Keratinocyte (primary cell): ENCODE measurements around the gene FGD4. TPM values are rescaled to one million over a fixed set of nuclear protein-coding genes. Genes with fewer than 3 reads are reported as not detected.

Source experiments
- DNase-seq: peaks from one replicate; pipeline ENCODE4 v3.0.0-alpha.2; 2011; ENCODE audit warnings: low read depth, missing footprints, low spot score
- FAIRE-seq: peaks from 2 replicates; lab custom pipeline; 2011; peaks lifted over from hg19 to GRCh38; lab: Jason Lieb, UNC
- H2AFZ ChIP-seq: 2 replicates; pipeline ENCODE4 v1.6.0; 2012; ENCODE audit warnings: low read length, control low read depth, inconsistent platforms; ENCODE audit not compliant: control insufficient read depth
- H3K27ac ChIP-seq: 2 replicates; pipeline ENCODE4 v1.5.1; 2011; ENCODE audit warnings: low read length; ENCODE audit not compliant: control insufficient read depth, insufficient read depth
- H3K27me3 ChIP-seq: 3 replicates; pipeline ENCODE4 v1.6.0; 2011; ENCODE audit warnings: low read length; ENCODE audit not compliant: control insufficient read depth, insufficient read depth; ENCODE audit errors: extremely low read depth
- H3K36me3 ChIP-seq, 2 experiments: 2 replicates in 1 of 2; 3 replicates in 1 of 2; pipeline ENCODE4 v1.5.1; 2011; ENCODE audit warnings: low read length in 2 of 2, mild to moderate bottlenecking in 1 of 2; ENCODE audit not compliant: control insufficient read depth in 2 of 2, insufficient read depth in 2 of 2; ENCODE audit errors: extremely low read depth in 1 of 2
- H3K4me1 ChIP-seq: 3 replicates; pipeline ENCODE4 v1.5.1; 2011; ENCODE audit warnings: low read length; ENCODE audit not compliant: control insufficient read depth, insufficient read depth; ENCODE audit errors: extremely low read depth
- H3K4me2 ChIP-seq: 3 replicates; pipeline ENCODE4 v1.6.0; 2011; ENCODE audit warnings: low read depth, low read length; ENCODE audit not compliant: control insufficient read depth, insufficient read depth; ENCODE audit errors: extremely low read depth
- H3K4me3 ChIP-seq, 3 experiments: fragments of 200-600 bp in 1 of 3; sonication (generic) in 1 of 3; 2 replicates in 2 of 3; 3 replicates in 1 of 3; pipeline ENCODE4 v1.5.1; 2011 to 2016; ENCODE audit warnings: low read length in 3 of 3, mild to moderate bottlenecking in 3 of 3, control low read depth in 2 of 3, inconsistent platforms in 1 of 3, low read depth in 1 of 3, mixed read lengths in 1 of 3, mixed run types in 1 of 3, moderate library complexity in 1 of 3; ENCODE audit not compliant: control insufficient read depth in 2 of 3, insufficient read depth in 2 of 3; ENCODE audit errors: extremely low read depth in 1 of 3
- H3K79me2 ChIP-seq: 2 replicates; pipeline ENCODE4 v1.6.0; 2012; ENCODE audit warnings: low read length; ENCODE audit not compliant: control insufficient read depth, insufficient read depth
- H3K9ac ChIP-seq: 3 replicates; pipeline ENCODE4 v1.6.0; 2011; ENCODE audit warnings: low read length; ENCODE audit not compliant: control insufficient read depth, insufficient read depth; ENCODE audit errors: extremely low read depth
- H3K9me1 ChIP-seq: 3 replicates; pipeline ENCODE4 v1.6.0; 2011; ENCODE audit warnings: low read length; ENCODE audit not compliant: control insufficient read depth, insufficient read depth; ENCODE audit errors: extremely low read depth
- H3K9me3 ChIP-seq: 2 replicates; pipeline ENCODE4 v1.5.1; 2012; ENCODE audit warnings: low read depth, low read length; ENCODE audit not compliant: control insufficient read depth
- H4K20me1 ChIP-seq: 3 replicates; pipeline ENCODE4 v1.6.0; 2011; ENCODE audit warnings: low read length; ENCODE audit not compliant: control insufficient read depth, insufficient read depth; ENCODE audit errors: extremely low read depth
- EZH2 ChIP-seq: IDR thresholded peaks from one replicate; pipeline ENCODE4 v1.6.1; 2012; ENCODE audit warnings: inconsistent platforms, mild to moderate bottlenecking, low read length, moderate library complexity
- dilution Hi-C: fragments of 300-500 bp; cut with MboI; formaldehyde crosslinking; loops from one replicate; pipeline ENCODE4 v1.7.0; 2020; ENCODE audit warnings: low sequenced_read_pairs; ENCODE audit not compliant: extremely low pct_ligation_motif_present
- polyA plus RNA-seq, 5 experiments: library from polyadenylated mRNA; depleted of rRNA in 3 of 5; stranded (reverse) in 3 of 5; stranded (forward) in 1 of 5; unstranded in 1 of 5; fragments of >200 nt; gene quantifications; 1 replicate in 1 of 5; 2 replicates in 3 of 5; 3 replicates in 1 of 5; pipeline versions ENCODE4 v1.2.1 to v1.2.3, GENCODE V29; 2011 to 2012; ENCODE audit warnings: missing spikeins in 2 of 5, low read depth in 1 of 5, low replicate concordance in 1 of 5
- TF ChIP-seq, protein P1 (sequence below), 3 experiments: IDR thresholded peaks in 1 of 3; conservative IDR thresholded peaks in 1 of 3; optimal IDR thresholded peaks in 1 of 3; 2 replicates in 2 of 3; 3 replicates in 1 of 3; pipeline versions ENCODE3 to v1.5.1; 2011; ENCODE audit warnings: low read length in 3 of 3, mild to moderate bottlenecking in 3 of 3, moderate library complexity in 2 of 3, control low read depth in 1 of 3, inconsistent platforms in 1 of 3; ENCODE audit not compliant: insufficient read depth in 2 of 3; ENCODE audit errors: extremely low read depth in 1 of 3

FGD4 gene
- polyA plus RNA-seq, 1 donor (not counting 4 experiments of a cell fraction or from before 2014, with no cell fraction given), result 10.5 TPM

DNA sequence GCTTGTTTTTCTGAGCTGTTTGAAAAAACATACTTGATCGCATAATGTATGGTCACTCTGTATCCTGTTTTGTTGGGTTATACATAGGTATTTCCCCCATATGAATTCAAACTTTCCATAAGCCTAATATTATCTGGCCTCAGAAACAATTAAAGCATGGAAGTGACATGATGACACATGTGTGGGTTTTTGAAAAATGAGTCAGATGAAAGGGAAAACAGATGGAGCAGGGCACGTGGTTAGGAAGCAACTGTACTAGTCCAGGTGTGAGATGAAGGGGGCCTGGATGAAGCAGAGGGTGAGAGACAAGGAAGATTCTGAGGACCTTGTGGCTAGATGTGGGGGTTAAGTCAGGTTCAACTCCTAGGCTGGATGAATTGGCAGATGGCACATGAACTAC, 187.0 kb downstream of the FGD4 start:
- H3K9me3 ChIP-seq, result no peaks in the 10 kb centered on the region
- peaks cover 11 to 16% of the 10 kb centered on the region in 2 experiments for H3K36me3 ChIP-seq
- H4K20me1 ChIP-seq, result no peaks in the 10 kb centered on the region
- dilution Hi-C loops, result no loop called here
- H3K4me3 ChIP-seq, result peak overlapping the region in 1 of 3 experiments; percentile 30
- H3K79me2 ChIP-seq, result no peaks in the 10 kb centered on the region
- peak; percentile 48 for DNase-seq
- no peak overlapping the region for H2AFZ ChIP-seq
- peak overlapping the region; percentile 59 for H3K27ac ChIP-seq
- H3K4me2 ChIP-seq, result peak overlapping the region; percentile 68
- H3K4me1 ChIP-seq, result peaks cover 20% of the 10 kb centered on the region
- TF ChIP-seq, protein P1, sequence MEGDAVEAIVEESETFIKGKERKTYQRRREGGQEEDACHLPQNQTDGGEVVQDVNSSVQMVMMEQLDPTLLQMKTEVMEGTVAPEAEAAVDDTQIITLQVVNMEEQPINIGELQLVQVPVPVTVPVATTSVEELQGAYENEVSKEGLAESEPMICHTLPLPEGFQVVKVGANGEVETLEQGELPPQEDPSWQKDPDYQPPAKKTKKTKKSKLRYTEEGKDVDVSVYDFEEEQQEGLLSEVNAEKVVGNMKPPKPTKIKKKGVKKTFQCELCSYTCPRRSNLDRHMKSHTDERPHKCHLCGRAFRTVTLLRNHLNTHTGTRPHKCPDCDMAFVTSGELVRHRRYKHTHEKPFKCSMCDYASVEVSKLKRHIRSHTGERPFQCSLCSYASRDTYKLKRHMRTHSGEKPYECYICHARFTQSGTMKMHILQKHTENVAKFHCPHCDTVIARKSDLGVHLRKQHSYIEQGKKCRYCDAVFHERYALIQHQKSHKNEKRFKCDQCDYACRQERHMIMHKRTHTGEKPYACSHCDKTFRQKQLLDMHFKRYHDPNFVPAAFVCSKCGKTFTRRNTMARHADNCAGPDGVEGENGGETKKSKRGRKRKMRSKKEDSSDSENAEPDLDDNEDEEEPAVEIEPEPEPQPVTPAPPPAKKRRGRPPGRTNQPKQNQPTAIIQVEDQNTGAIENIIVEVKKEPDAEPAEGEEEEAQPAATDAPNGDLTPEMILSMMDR (optimal IDR thresholded peaks at IDR 0.05 in 1 of 3, IDR thresholded peaks at IDR 0.05 in 1 of 3, conservative IDR thresholded peaks at IDR 0.05 in 1 of 3; ENCODE audit: extremely low read depth in 1 of 3, insufficient read depth in 2 of 3, low read length in 3 of 3), result no peak
- no peak for TF ChIP-seq EZH2
- H3K27me3 ChIP-seq, result no peaks in the 10 kb centered on the region
- peak; percentile 96 for FAIRE-seq
- no peaks in the 10 kb centered on the region for H3K9me1 ChIP-seq
- H3K9ac ChIP-seq, result no peak overlapping the region

DNA sequence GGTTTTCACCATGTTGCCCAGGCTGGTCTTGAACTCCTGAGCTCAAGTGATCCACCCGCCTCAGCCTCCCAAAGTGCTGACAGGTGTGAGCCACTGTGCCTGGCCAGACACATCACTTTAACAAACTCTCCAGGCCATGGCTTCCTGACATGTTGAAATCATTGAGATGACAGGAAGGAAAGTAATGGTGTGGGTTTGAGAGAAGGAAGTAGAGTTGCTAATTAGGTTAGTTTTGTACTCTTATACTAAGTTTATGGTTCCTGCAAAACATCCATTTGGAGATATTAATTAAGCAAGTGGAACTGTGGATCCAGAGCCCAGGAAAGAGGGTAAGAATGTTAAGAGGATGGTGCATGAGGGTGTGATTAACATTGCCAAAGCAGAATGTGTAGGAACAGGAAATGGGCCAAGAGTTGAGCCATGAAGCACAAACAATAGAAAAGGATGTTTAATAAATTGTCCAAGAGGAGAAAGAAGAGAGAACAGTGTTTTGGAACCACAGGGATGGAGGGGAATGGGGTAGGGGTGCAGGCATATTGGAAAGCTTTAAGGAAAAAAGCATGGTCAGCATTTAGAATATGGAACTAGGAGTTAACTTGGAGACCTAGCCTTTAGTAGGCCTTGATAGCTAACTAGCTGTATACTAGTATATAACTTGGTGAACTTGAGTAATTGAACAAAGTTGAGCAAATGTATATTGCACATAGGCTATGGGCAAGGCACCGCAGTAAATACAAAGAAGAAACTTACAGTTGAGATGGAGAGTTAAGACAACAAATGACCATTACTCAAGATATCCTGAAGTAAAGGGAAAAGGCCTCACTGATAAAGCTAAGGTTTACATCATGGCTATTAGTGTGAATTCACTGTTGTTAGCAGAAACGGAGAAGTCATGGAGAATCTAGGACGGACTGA, 188.5 kb downstream of the FGD4 start:
- H4K20me1 ChIP-seq, result no peaks in the 10 kb centered on the region
- H3K9me3 ChIP-seq, result no peaks in the 10 kb centered on the region
- no peak overlapping the region for H3K4me2 ChIP-seq
- no peak overlapping the region for H2AFZ ChIP-seq
- H3K79me2 ChIP-seq, result no peaks in the 10 kb centered on the region
- no peak overlapping the region for H3K4me3 ChIP-seq
- dilution Hi-C loops, result no loop called here
- H3K36me3 ChIP-seq, result peaks cover 8 to 11% of the 10 kb centered on the region in 2 experiments
- H3K9ac ChIP-seq, result no peak overlapping the region
- no peaks in the 10 kb centered on the region for H3K9me1 ChIP-seq
- peaks cover 20% of the 10 kb centered on the region for H3K4me1 ChIP-seq
- TF ChIP-seq, protein P1 (optimal IDR thresholded peaks at IDR 0.05 in 1 of 3, IDR thresholded peaks at IDR 0.05 in 1 of 3, conservative IDR thresholded peaks at IDR 0.05 in 1 of 3; ENCODE audit: extremely low read depth in 1 of 3, insufficient read depth in 2 of 3, low read length in 3 of 3), result no peak
- no peak for TF ChIP-seq EZH2
- no peaks in the 10 kb centered on the region for H3K27me3 ChIP-seq
- FAIRE-seq (no peak), DNase-seq (no peak)
- H3K27ac ChIP-seq, result no peak overlapping the region
